Panc1 (cell line): ENCODE results near the gene GRIA4. TPM values are rescaled to one million over a fixed set of nuclear protein-coding genes. Genes with fewer than 3 reads are reported as not detected.

ENCODE experiments used
- ATAC-seq: fragments of 200-7000 bp; cut with Tn5 transposase; 2 replicates; pipeline ENCODE4 v1.9.1; 2020; ENCODE audit warnings: mild to moderate bottlenecking, moderate library complexity
- BruUV-seq: library from RNA; stranded (reverse); fragments of 400-500 nt; replicated peaks from 2 replicates; lab custom pipeline; 2021; lab: Mats Ljungman, UMichigan
- CTCF ChIA-PET: fragments of 300-600 bp; sonication (Branson Sonifier 250); formaldehyde crosslinking; loops from one replicate; lab custom pipeline; 2022; ENCODE audit warnings: antibody characterized with exemption; lab: Charles Lee
- POLR2A ChIA-PET: fragments of 300-600 bp; sonication (Branson Sonifier 250); formaldehyde crosslinking; loops from one replicate; lab custom pipeline; 2022; ENCODE audit warnings: antibody characterized with exemption; lab: Charles Lee
- DNase-seq: peaks from one replicate; pipeline ENCODE4 v3.0.0-alpha.2; 2010; ENCODE audit warnings: low read depth, low spot score
- H3K27ac ChIP-seq: 2 replicates; pipeline ENCODE4 v1.5.1; 2011; ENCODE audit warnings: mild to moderate bottlenecking, low read length, inconsistent platforms
- H3K27me3 ChIP-seq: fragments of 200-500 bp; sonication (Bioruptor generic); 2 replicates; pipeline ENCODE4 v1.6.0; 2014; ENCODE audit warnings: low read length, inconsistent platforms; ENCODE audit not compliant: control insufficient read depth, insufficient read depth
- H3K36me3 ChIP-seq: fragments of 200-500 bp; sonication (Bioruptor generic); 2 replicates; pipeline ENCODE4 v1.5.1; 2014; ENCODE audit warnings: inconsistent platforms, mild to moderate bottlenecking, low read length, moderate library complexity; ENCODE audit not compliant: control insufficient read depth, insufficient read depth
- H3K4me1 ChIP-seq: 2 replicates; pipeline ENCODE4 v1.5.1; 2011; ENCODE audit warnings: inconsistent platforms, mild to moderate bottlenecking, low read length, moderate library complexity; ENCODE audit not compliant: control insufficient read depth, insufficient read depth
- H3K4me3 ChIP-seq, 2 experiments: 2 replicates each; pipeline ENCODE4 v1.5.1; 2011 to 2012; ENCODE audit warnings: low read depth in 2 of 2, low read length in 2 of 2, mild to moderate bottlenecking in 2 of 2, inconsistent platforms in 1 of 2, moderate library complexity in 1 of 2
- H3K9me3 ChIP-seq: fragments of 200-500 bp; sonication (Bioruptor generic); 2 replicates; pipeline ENCODE4 v1.5.1; 2014; ENCODE audit warnings: low read depth, mild to moderate bottlenecking, inconsistent platforms, low read length, moderate library complexity; ENCODE audit not compliant: control insufficient read depth, insufficient read depth
- CTCF ChIP-seq: fragments of 450-650 bp; IDR thresholded peaks from 2 replicates; pipeline ENCODE4 v1.5.1; 2017; ENCODE audit warnings: mild to moderate bottlenecking
- POLR2AphosphoS5 ChIP-seq: IDR thresholded peaks from 2 replicates; pipeline ENCODE4 v1.6.1; 2012; ENCODE audit warnings: mild to moderate bottlenecking, low read depth, low read length, moderate library complexity
- REST ChIP-seq, 2 experiments: IDR thresholded peaks; 2 replicates each; pipeline ENCODE4 v1.6.1; 2011 to 2012; ENCODE audit warnings: low read depth in 2 of 2, control low read depth in 1 of 2, low read length in 1 of 2, mild to moderate bottlenecking in 1 of 2, moderate library complexity in 1 of 2; ENCODE audit not compliant: insufficient read depth in 1 of 2
- SIN3A ChIP-seq: IDR thresholded peaks from 2 replicates; pipeline ENCODE4 v1.6.1; 2012; ENCODE audit warnings: low read depth, mild to moderate bottlenecking, low read length, moderate library complexity, borderline replicate concordance; ENCODE audit not compliant: insufficient read depth
- TCF7L2 ChIP-seq: IDR thresholded peaks from 2 replicates; pipeline ENCODE4 v1.6.1; 2011; ENCODE audit warnings: mild to moderate bottlenecking, low read depth, low read length, inconsistent platforms
- in situ Hi-C: cut with HindIII; loops from 2 replicates; pipeline ENCODE4 v1.10.0; 2016; ENCODE audit warnings: low sequenced_read_pairs, low pct_unique_long_range_greater_than_20kb
- intact Hi-C: fragments of 100-400 bp; cut with micrococcal nuclease; formaldehyde crosslinking; loops from one replicate; pipeline ENCODE4 v1.10.0; 2022; ENCODE audit not compliant: unreplicated experiment
- total RNA-seq: library from RNA; stranded (reverse); gene quantifications from one replicate; pipeline ENCODE4 v1.2.1, GENCODE V29; 2021; ENCODE audit not compliant: unreplicated experiment

The GRIA4 gene
- total RNA-seq, 1 experiment from 2014 or later: not detected

GRCh38 chr11:105738251-105738650, 128.4 kb downstream of the GRIA4 start:
- POLR2A ChIA-PET: no interaction called here
- Histone ChIP-seq H3K27ac (no peak overlapping the region), H3K36me3 (no peaks in the 10 kb centered on the region), H3K4me1 (no peaks in the 10 kb centered on the region), H3K27me3 (no peaks in the 10 kb centered on the region), H3K9me3 (no peaks in the 10 kb centered on the region), H3K4me3 (no peak overlapping the region)
- no TSS peak for BruUV-seq
- DNase-seq (no peak), ATAC-seq (no peak)
- CTCF ChIA-PET: no interaction called here
- TF ChIP-seq SIN3A: no peak
- no peak for TF ChIP-seq CTCF
- TF ChIP-seq POLR2AphosphoS5: no peak
- no peak for TF ChIP-seq TCF7L2
- TF ChIP-seq REST (IDR thresholded peaks at IDR 0.05; ENCODE audit: insufficient read depth in 1 of 2, low read depth in 2 of 2, low read length in 1 of 2): no peak
- intact Hi-C loops (no loop called here), in situ Hi-C loops (no loop called here)

GRCh38 chr11:105738986-105739795, 129.3 kb downstream of the GRIA4 start:
- POLR2A ChIA-PET: no interaction called here
- in situ Hi-C loops (no loop called here), intact Hi-C loops (no loop called here)
- no TSS peak for BruUV-seq
- CTCF ChIA-PET: no interaction called here
- Histone ChIP-seq H3K27me3 (no peaks in the 10 kb centered on the region), H3K9me3 (no peaks in the 10 kb centered on the region), H3K36me3 (no peaks in the 10 kb centered on the region), H3K4me3 (no peak overlapping the region), H3K4me1 (no peaks in the 10 kb centered on the region), H3K27ac (no peak overlapping the region)
- TF ChIP-seq REST (IDR thresholded peaks at IDR 0.05; ENCODE audit: insufficient read depth in 1 of 2, low read depth in 2 of 2, low read length in 1 of 2) (no peak), CTCF (no peak), POLR2AphosphoS5 (no peak), TCF7L2 (no peak), SIN3A (no peak)
- ATAC-seq (no peak), DNase-seq (no peak)
